HepG2 (cell line): ENCODE measurements around the gene CEBPB. TPM values are rescaled to one million over a fixed set of nuclear protein-coding genes. Genes with fewer than 3 reads are reported as not detected.

Experiments
- BRD4 ChIP-seq: sonication (generic); formaldehyde crosslinking; IDR thresholded peaks from 2 replicates; pipeline ENCODE4 v1.4.0; 2020; ENCODE audit warnings: missing genetic modification reagents
- CHD2 ChIP-seq: IDR thresholded peaks from 2 replicates; pipeline ENCODE4 v1.6.1; 2011; ENCODE audit warnings: low read depth, low read length, improper control_type of control experiment
- ELF3 ChIP-seq: IDR thresholded peaks from 2 replicates; pipeline ENCODE4 v1.6.1; 2016; ENCODE audit warnings: missing genetic modification reagents, missing compliant biosample characterization
- JUND ChIP-seq: sonication (generic); formaldehyde crosslinking; IDR thresholded peaks from 2 replicates; pipeline ENCODE4 v1.8.0; 2022; ENCODE audit warnings: mild to moderate bottlenecking, missing genetic modification reagents
- KAT2B ChIP-seq: fragments of 150-350 bp; IDR thresholded peaks from 2 replicates; pipeline ENCODE4 v1.6.1; 2014; ENCODE audit warnings: low read depth, low read length, borderline replicate concordance
- KDM6A ChIP-seq: IDR thresholded peaks from 2 replicates; pipeline ENCODE4 v1.6.1; 2016; ENCODE audit warnings: low read depth
- LCORL ChIP-seq, 2 experiments: fragments of 450-650 bp in 1 of 2; sonication (generic) in 1 of 2; formaldehyde crosslinking in 1 of 2; IDR thresholded peaks; 2 replicates each; pipeline versions ENCODE4 v1.5.0 to v1.6.1; 2017 to 2020; ENCODE audit warnings: antibody characterized with exemption in 1 of 2, missing genetic modification reagents in 1 of 2
- MTERF4 ChIP-seq: sonication (generic); formaldehyde crosslinking; IDR thresholded peaks from 2 replicates; pipeline ENCODE4 v1.8.0; 2023; ENCODE audit warnings: mild to moderate bottlenecking, missing genetic modification reagents
- NR2F2 ChIP-seq: IDR thresholded peaks from 2 replicates; pipeline ENCODE4 v1.6.1; 2012; ENCODE audit warnings: low read depth, inconsistent platforms, borderline replicate concordance
- PLSCR1 ChIP-seq: sonication (generic); formaldehyde crosslinking; IDR thresholded peaks from 2 replicates; pipeline ENCODE4 v1.5.0; 2020; ENCODE audit warnings: missing genetic modification reagents, mild to moderate bottlenecking, borderline replicate concordance
- SALL1 ChIP-seq: sonication (generic); formaldehyde crosslinking; IDR thresholded peaks from 2 replicates; pipeline ENCODE4 v1.8.0; 2022; ENCODE audit warnings: mild to moderate bottlenecking, missing genetic modification reagents
- SMAD9 ChIP-seq: sonication (generic); formaldehyde crosslinking; IDR thresholded peaks from 2 replicates; pipeline ENCODE4 v1.5.1; 2020; ENCODE audit warnings: mild to moderate bottlenecking, missing genetic modification reagents
- SMARCE1 ChIP-seq: fragments of 450-650 bp; IDR thresholded peaks from 2 replicates; pipeline ENCODE4 v1.6.1; 2017; ENCODE audit warnings: borderline replicate concordance
- THRA ChIP-seq: sonication (generic); formaldehyde crosslinking; IDR thresholded peaks from 2 replicates; pipeline ENCODE4 v1.4.0; 2020; ENCODE audit warnings: missing genetic modification reagents, borderline replicate concordance
- TIGD3 ChIP-seq: sonication (generic); formaldehyde crosslinking; IDR thresholded peaks from 2 replicates; pipeline ENCODE4 v1.5.1; 2020; ENCODE audit warnings: mild to moderate bottlenecking, missing genetic modification reagents, borderline replicate concordance
- ZFP62 ChIP-seq: sonication (generic); formaldehyde crosslinking; IDR thresholded peaks from 2 replicates; pipeline ENCODE4 v1.4.0; 2020; ENCODE audit warnings: missing genetic modification reagents
- ZGPAT ChIP-seq: IDR thresholded peaks from 2 replicates; pipeline ENCODE4 v1.6.1; 2016; ENCODE audit warnings: mild to moderate bottlenecking
- ZNF30 ChIP-seq: sonication (generic); formaldehyde crosslinking; IDR thresholded peaks from 2 replicates; pipeline ENCODE4 v1.5.0; 2020; ENCODE audit warnings: mild to moderate bottlenecking, missing genetic modification reagents
- ZNF569 ChIP-seq: sonication (generic); formaldehyde crosslinking; IDR thresholded peaks from 2 replicates; pipeline ENCODE4 v1.5.0; 2020; ENCODE audit warnings: mild to moderate bottlenecking, missing genetic modification reagents, moderate library complexity, borderline replicate concordance
- ZSCAN12 ChIP-seq: sonication (generic); formaldehyde crosslinking; IDR thresholded peaks from 2 replicates; pipeline ENCODE4 v1.9.0; 2021; ENCODE audit warnings: mild to moderate bottlenecking, missing genetic modification reagents
- polyA plus RNA-seq, 8 experiments: library from polyadenylated mRNA; depleted of rRNA in 3 of 8; stranded (reverse) in 7 of 8; unstranded in 1 of 8; fragments of >200 nt; fragmentation: Illumina TruSeq in 4 of 8; extraction: Trizol in 4 of 8; gene quantifications; 2 replicates each; pipeline versions ENCODE4 v1.2.1 to v1.2.3, GENCODE V29; 2011 to 2016; ENCODE audit warnings: low read depth in 4 of 8, missing spikeins in 1 of 8, mixed read lengths in 1 of 8; ENCODE audit not compliant: insufficient read depth in 1 of 8
- total RNA-seq, 5 experiments: library from RNA; depleted of rRNA; stranded (reverse); fragments of >200 nt; fragmentation: Illumina TruSeq; extraction: Trizol; gene quantifications; 2 replicates each; pipeline ENCODE4 v1.2.3, GENCODE V29; 2016; ENCODE audit warnings: low read depth in 1 of 5

CEBPB gene
- total and polyA plus RNA-seq, 2 of the 13 experiments (the other 11 are each of a cell fraction or from before 2014, with no cell fraction given): 18.5 to 28.2 TPM

GRCh38 chr20:50165684-50166554 is 24.7 kb upstream of the CEBPB start (continued):
- TF ChIP-seq ZGPAT (CRISPR knock-in tag) (peak; percentile 99), ZNF30 (CRISPR knock-in tag) (no peak), MTERF4 (CRISPR knock-in tag) (peak; percentile 94), BRD4 (CRISPR knock-in tag) (no peak; the same call in 1 of the 2 replicates), ZFP62 (no peak), SMAD9 (no peak), ZSCAN12 (CRISPR knock-in tag) (no peak; the same call in 1 of the 2 replicates), SALL1 (CRISPR knock-in tag) (peak; percentile 99), CHD2 (peak; percentile 47; the same call in 1 of the 2 replicates), JUND (peak; percentile 97), NR2F2 (peak; percentile 93), TIGD3 (CRISPR knock-in tag) (peak; percentile 98), ELF3 (CRISPR knock-in tag) (peak; percentile 78), THRA (CRISPR knock-in tag) (peak; percentile 89), ZNF569 (CRISPR knock-in tag) (peak; percentile 98; the same call in 1 of the 2 replicates), SMARCE1 (no peak), LCORL (IDR thresholded peaks at IDR 0.05) (peak; percentile 42; the same call in 1 of the 2 replicates), LCORL (CRISPR knock-in tag; IDR thresholded peaks at IDR 0.05) (peak; percentile 97), KAT2B (no peak), PLSCR1 (CRISPR knock-in tag) (no peak), KDM6A (CRISPR knock-in tag) (peak; percentile 88)
